ENCODE data around the gene LMCD1. TPM values are rescaled to one million over a fixed set of nuclear protein-coding genes. Genes with fewer than 3 reads are reported as not detected.

LMCD1 gene
- polyA plus RNA-seq, 1 experiment = 39.1 TPM

GRCh38 chr3:8519156-8519555, 17.5 kb downstream of the LMCD1 start:
- H3K9me3 ChIP-seq (ENCODE audit: control insufficient read depth, insufficient read depth, low read length) = no peaks in the 10 kb centered on the region
- TF ChIP-seq, protein P1, sequence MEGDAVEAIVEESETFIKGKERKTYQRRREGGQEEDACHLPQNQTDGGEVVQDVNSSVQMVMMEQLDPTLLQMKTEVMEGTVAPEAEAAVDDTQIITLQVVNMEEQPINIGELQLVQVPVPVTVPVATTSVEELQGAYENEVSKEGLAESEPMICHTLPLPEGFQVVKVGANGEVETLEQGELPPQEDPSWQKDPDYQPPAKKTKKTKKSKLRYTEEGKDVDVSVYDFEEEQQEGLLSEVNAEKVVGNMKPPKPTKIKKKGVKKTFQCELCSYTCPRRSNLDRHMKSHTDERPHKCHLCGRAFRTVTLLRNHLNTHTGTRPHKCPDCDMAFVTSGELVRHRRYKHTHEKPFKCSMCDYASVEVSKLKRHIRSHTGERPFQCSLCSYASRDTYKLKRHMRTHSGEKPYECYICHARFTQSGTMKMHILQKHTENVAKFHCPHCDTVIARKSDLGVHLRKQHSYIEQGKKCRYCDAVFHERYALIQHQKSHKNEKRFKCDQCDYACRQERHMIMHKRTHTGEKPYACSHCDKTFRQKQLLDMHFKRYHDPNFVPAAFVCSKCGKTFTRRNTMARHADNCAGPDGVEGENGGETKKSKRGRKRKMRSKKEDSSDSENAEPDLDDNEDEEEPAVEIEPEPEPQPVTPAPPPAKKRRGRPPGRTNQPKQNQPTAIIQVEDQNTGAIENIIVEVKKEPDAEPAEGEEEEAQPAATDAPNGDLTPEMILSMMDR (IDR thresholded peaks at IDR 0.05; ENCODE audit: low read depth, low read length) = no peak
- CTCF ChIA-PET = interaction anchor here (0.6 kb wide), 1 partner anchor 77 kb away, joined by 4 read pairs; no protein-coding TSS in a partner anchor
- no peaks in the 10 kb centered on the region for H3K27me3 ChIP-seq (ENCODE audit: control insufficient read depth, insufficient read depth, low read length)
- no peak overlapping the region for H3K27ac ChIP-seq (ENCODE audit: low read depth, low read length)
- DNase-seq (ENCODE audit: low read depth, low spot score) = peak; percentile 76
- no peak overlapping the region for H3K4me3 ChIP-seq (ENCODE audit: low read depth, low read length)
- POLR2A ChIA-PET = interaction anchor here (1.6 kb wide), 1 partner anchor 58 kb away, joined by 4 read pairs; no protein-coding TSS in a partner anchor

DNA sequence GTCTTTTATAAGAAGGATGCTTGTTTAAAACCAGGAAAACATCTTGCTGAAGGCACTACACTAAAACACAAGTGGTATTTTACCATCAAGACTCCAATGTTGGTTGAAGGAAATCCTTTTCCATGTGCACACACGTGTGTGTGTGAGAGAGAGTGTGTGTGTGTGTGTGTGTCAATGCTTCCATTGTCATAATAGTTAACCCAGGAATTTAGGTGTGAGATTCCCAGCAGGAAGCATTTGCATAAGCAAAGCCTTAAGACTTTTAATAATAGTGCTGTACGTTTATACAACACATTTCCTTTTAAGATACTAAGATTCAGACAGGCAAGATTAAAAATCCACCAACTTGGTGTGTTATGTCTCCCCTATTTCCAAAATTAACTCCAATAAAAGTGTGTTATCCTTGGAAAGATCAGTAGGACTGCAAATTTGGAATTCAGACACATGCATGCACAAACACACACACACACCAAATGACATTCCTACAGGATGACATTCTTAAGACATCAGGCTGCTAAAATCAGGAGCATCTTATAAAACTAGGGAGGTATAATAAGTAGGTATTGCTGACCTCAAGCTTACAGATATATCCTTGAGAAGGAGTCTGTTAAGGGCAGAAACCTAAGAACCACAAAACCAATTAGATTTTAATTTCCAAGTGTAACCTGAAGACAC, 18.3 kb downstream of the LMCD1 start:
- CTCF ChIA-PET = no interaction called here
- no peak for DNase-seq (ENCODE audit: low read depth, low spot score)
- TF ChIP-seq, protein P1 (IDR thresholded peaks at IDR 0.05; ENCODE audit: low read depth, low read length) = no peak
- Histone ChIP-seq H3K4me3 (ENCODE audit: low read depth, low read length) (no peak overlapping the region), H3K27ac (ENCODE audit: low read depth, low read length) (no peak overlapping the region), H3K9me3 (ENCODE audit: control insufficient read depth, insufficient read depth, low read length) (no peaks in the 10 kb centered on the region), H3K27me3 (ENCODE audit: control insufficient read depth, insufficient read depth, low read length) (no peaks in the 10 kb centered on the region)
- POLR2A ChIA-PET = no interaction called here

GRCh38 chr3:8520816-8521403, 19.3 kb downstream of the LMCD1 start:
- TF ChIP-seq, protein P1 (IDR thresholded peaks at IDR 0.05; ENCODE audit: low read depth, low read length) = no peak
- Histone ChIP-seq H3K27ac (ENCODE audit: low read depth, low read length) (no peak overlapping the region), H3K9me3 (ENCODE audit: control insufficient read depth, insufficient read depth, low read length) (no peaks in the 10 kb centered on the region), H3K27me3 (ENCODE audit: control insufficient read depth, insufficient read depth, low read length) (no peaks in the 10 kb centered on the region), H3K4me3 (ENCODE audit: low read depth, low read length) (no peak overlapping the region)
- DNase-seq (ENCODE audit: low read depth, low spot score) = no peak
- ChIA-PET POLR2A (no interaction called here), CTCF (interaction anchor here (1.1 kb wide), 1 partner anchor 20 kb away, joined by 4 read pairs; the partner anchor contains the start of gene LMCD1)

DNA sequence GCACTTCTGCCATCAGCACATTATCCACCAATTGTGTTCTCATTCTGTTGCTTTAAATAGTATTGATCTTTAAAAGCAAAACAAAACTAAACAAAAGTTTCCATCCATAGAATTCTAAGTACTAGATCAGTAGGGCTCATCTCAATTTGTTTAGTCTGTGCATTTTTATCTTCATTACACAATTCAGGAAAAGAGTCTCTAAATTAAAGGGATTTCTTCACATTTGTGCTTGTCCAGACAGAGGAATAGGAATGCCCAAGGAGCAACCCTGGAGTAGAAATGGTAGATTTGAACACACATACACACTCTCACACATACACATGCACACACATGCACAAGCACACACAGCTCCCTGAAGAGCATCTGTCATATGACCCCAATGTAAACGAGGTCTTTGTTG, 21.4 kb downstream of the LMCD1 start:
- Histone ChIP-seq H3K27ac (ENCODE audit: low read depth, low read length) (no peak overlapping the region), H3K4me3 (ENCODE audit: low read depth, low read length) (no peak overlapping the region), H3K9me3 (ENCODE audit: control insufficient read depth, insufficient read depth, low read length) (no peaks in the 10 kb centered on the region), H3K27me3 (ENCODE audit: control insufficient read depth, insufficient read depth, low read length) (no peaks in the 10 kb centered on the region)
- no peak for DNase-seq (ENCODE audit: low read depth, low spot score)
- ChIA-PET POLR2A (interaction anchor here (0.8 kb wide), 1 partner anchor 9 kb away, joined by 3 read pairs; no protein-coding TSS in a partner anchor), CTCF (no interaction called here)
- TF ChIP-seq, protein P1 (IDR thresholded peaks at IDR 0.05; ENCODE audit: low read depth, low read length) = no peak

- POLR2A ChIA-PET = interaction anchor here (0.6 kb wide), 1 partner anchor 129 kb away, joined by 6 read pairs; no protein-coding TSS in a partner anchor
- no peak for DNase-seq (ENCODE audit: low read depth, low spot score)
- Histone ChIP-seq H3K27ac (ENCODE audit: low read depth, low read length) (no peak overlapping the region), H3K4me3 (ENCODE audit: low read depth, low read length) (no peak overlapping the region), H3K27me3 (ENCODE audit: control insufficient read depth, insufficient read depth, low read length) (no peaks in the 10 kb centered on the region), H3K9me3 (ENCODE audit: control insufficient read depth, insufficient read depth, low read length) (no peaks in the 10 kb centered on the region)
- TF ChIP-seq, protein P1 (IDR thresholded peaks at IDR 0.05; ENCODE audit: low read depth, low read length) = no peak
- CTCF ChIA-PET = no interaction called here
Measured at GRCh38 chr3:8524249-8524648, 22.6 kb downstream of the LMCD1 start.
